Erythroblast (primary cell): ENCODE results near the gene RAB1A.

Experiments used
- GATA1 ChIP-seq: IDR thresholded peaks from 2 replicates; pipeline ENCODE4 v1.6.1; 2011; ENCODE audit warnings: low read depth, mild to moderate bottlenecking, control low read depth, low read length, moderate library complexity
- POLR2A ChIP-seq: IDR thresholded peaks from 2 replicates; pipeline ENCODE4 v1.6.1; 2011; ENCODE audit warnings: mild to moderate bottlenecking, low read length

DNA sequence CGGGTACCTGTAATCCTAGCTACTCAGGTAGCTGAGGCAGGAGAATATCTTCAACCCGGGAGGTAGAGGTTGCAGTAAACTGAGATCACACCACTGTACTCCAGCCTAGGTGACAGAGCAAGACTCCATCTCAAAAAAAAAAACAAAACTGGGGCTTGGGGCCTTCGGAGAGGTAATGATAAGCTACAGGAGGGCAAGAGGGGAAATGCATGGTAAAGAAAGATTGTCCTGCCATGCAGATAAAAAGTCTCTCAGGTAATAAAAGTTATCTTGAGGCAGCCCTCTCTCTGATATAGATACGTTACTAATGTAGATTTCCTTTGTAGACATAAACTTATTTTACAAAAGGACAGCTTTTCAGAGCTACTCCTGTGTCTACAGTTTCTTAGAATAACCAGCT, 3.7 kb upstream of the RAB1A start:
- TF ChIP-seq POLR2A (no peak), GATA1 (no peak)
